Hepatocyte (in vitro differentiated cells): ENCODE measurements around the gene AFF2. TPM values are rescaled to one million over a fixed set of nuclear protein-coding genes. Genes with fewer than 3 reads are reported as not detected.

ENCODE experiments used
- DNase-seq: peaks from one replicate; pipeline ENCODE4 v3.0.0-alpha.2; 2016; ENCODE audit warnings: low spot score
- H2AFZ ChIP-seq: fragments of 200-600 bp; sonication (generic); 2 replicates; pipeline ENCODE4 v1.6.0; 2016; ENCODE audit warnings: antibody characterized with exemption, mild to moderate bottlenecking
- H3K27ac ChIP-seq: fragments of 200-600 bp; sonication (generic); 2 replicates; pipeline ENCODE4 v1.5.1; 2016; ENCODE audit warnings: mild to moderate bottlenecking
- H3K27me3 ChIP-seq: fragments of 200-600 bp; sonication (generic); 2 replicates; pipeline ENCODE4 v1.6.1; 2016
- H3K36me3 ChIP-seq: fragments of 200-600 bp; sonication (generic); replicated peaks from 2 replicates; pipeline ENCODE4 v1.5.1; 2016; ENCODE audit warnings: low read depth; ENCODE audit not compliant: insufficient read depth
- H3K4me1 ChIP-seq: fragments of 200-600 bp; sonication (generic); 2 replicates; pipeline ENCODE4 v1.5.1; 2016; ENCODE audit warnings: mild to moderate bottlenecking, moderate library complexity; ENCODE audit not compliant: insufficient read depth
- H3K4me2 ChIP-seq: fragments of 200-600 bp; sonication (generic); 2 replicates; pipeline ENCODE4 v1.6.0; 2016
- H3K4me3 ChIP-seq: fragments of 200-600 bp; sonication (generic); 2 replicates; pipeline ENCODE4 v1.5.1; 2016; ENCODE audit warnings: mild to moderate bottlenecking
- H3K79me2 ChIP-seq: fragments of 200-600 bp; sonication (generic); 2 replicates; pipeline ENCODE4 v1.6.0; 2017; ENCODE audit warnings: mild to moderate bottlenecking
- H3K9me2 ChIP-seq: fragments of 200-600 bp; sonication (generic); replicated peaks from 2 replicates; pipeline ENCODE4 v1.6.0; 2017; ENCODE audit warnings: mild to moderate bottlenecking; ENCODE audit not compliant: insufficient read depth
- H3K9me3 ChIP-seq: fragments of 200-600 bp; sonication (generic); 2 replicates; pipeline ENCODE4 v1.5.1; 2016; ENCODE audit warnings: low read depth, mild to moderate bottlenecking
- H4K20me1 ChIP-seq: fragments of 200-600 bp; sonication (generic); 2 replicates; pipeline ENCODE4 v1.6.0; 2016; ENCODE audit warnings: mild to moderate bottlenecking; ENCODE audit not compliant: insufficient read depth, poor library complexity, severe bottlenecking
- CTCF ChIP-seq: fragments of 200-600 bp; sonication (generic); IDR thresholded peaks from 2 replicates; pipeline ENCODE4 v1.5.1; 2016; ENCODE audit warnings: antibody characterized with exemption, mild to moderate bottlenecking; ENCODE audit not compliant: poor library complexity
- EZH2 ChIP-seq: fragments of 200-600 bp; sonication (generic); IDR thresholded peaks from 2 replicates; pipeline ENCODE4 v1.6.1; 2016; ENCODE audit warnings: antibody characterized with exemption, mild to moderate bottlenecking, borderline replicate concordance
- EZH2phosphoT487 ChIP-seq: fragments of 200-600 bp; sonication (generic); IDR thresholded peaks from one replicate; pipeline ENCODE4 v1.6.1; 2018; ENCODE audit warnings: antibody characterized with exemption, mild to moderate bottlenecking, low read depth, moderate library complexity; ENCODE audit not compliant: unreplicated experiment, severe bottlenecking
- WGBS: methylation state at CpG from one replicate; pipeline ENCODE4 v1.1.6; 2016; ENCODE audit warnings: low lambda C conversion rate; ENCODE audit errors: missing lambda C conversion rate; 5-methylcytosine and 5-hydroxymethylcytosine counted together
- polyA plus RNA-seq: library from polyadenylated mRNA; unstranded; fragments of >200 nt; fragmentation: Nextera tagmentation; extraction: Ambion mirVana; gene quantifications from 2 replicates; pipeline ENCODE4 v1.2.1, GENCODE V29; 2016
- total RNA-seq: library from RNA; depleted of rRNA; stranded (reverse); fragments of >200 nt; gene quantifications from 2 replicates; pipeline ENCODE4 v1.2.3, GENCODE V29; 2014

Gene AFF2
- total and polyA plus RNA-seq, 2 experiments from 2014 or later: 2.1 to 6.5 TPM

- Histone ChIP-seq H4K20me1 (no peaks in the 10 kb centered on the region), H2AFZ (no peak overlapping the region), H3K4me1 (no peaks in the 10 kb centered on the region), H3K4me2 (no peak overlapping the region), H3K27me3 (no peaks in the 10 kb centered on the region), H3K9me2 (no peaks in the 10 kb centered on the region), H3K79me2 (no peaks in the 10 kb centered on the region), H3K4me3 (no peak overlapping the region), H3K9me3 (no peaks in the 10 kb centered on the region), H3K27ac (no peak overlapping the region), H3K36me3 (no peaks in the 10 kb centered on the region)
- TF ChIP-seq EZH2phosphoT487: no peak
- TF ChIP-seq CTCF: no peak
- no peak for TF ChIP-seq EZH2
- no peak for DNase-seq
- 72% methylated on average over 5 of the region's 5 CpGs for WGBS
These were observed 540.6 kb downstream of the AFF2 start for GRCh38 chrX:149040873-149041535.

GRCh38 chrX:149043401-149043800 is 543.0 kb downstream of the AFF2 start:
- Histone ChIP-seq H4K20me1 (no peaks in the 10 kb centered on the region), H3K36me3 (no peaks in the 10 kb centered on the region), H3K4me1 (no peaks in the 10 kb centered on the region), H3K27me3 (no peaks in the 10 kb centered on the region), H3K9me2 (no peaks in the 10 kb centered on the region), H3K27ac (no peak overlapping the region), H3K4me2 (no peak overlapping the region), H3K79me2 (no peaks in the 10 kb centered on the region), H3K4me3 (no peak overlapping the region), H2AFZ (no peak overlapping the region), H3K9me3 (no peaks in the 10 kb centered on the region)
- 89% methylated on average over 3 of the region's 3 CpGs for WGBS
- no peak for DNase-seq
- TF ChIP-seq EZH2 (no peak), EZH2phosphoT487 (no peak), CTCF (no peak)

- H3K36me3 ChIP-seq: no peaks in the 10 kb centered on the region
- no peaks in the 10 kb centered on the region for H4K20me1 ChIP-seq
- TF ChIP-seq CTCF: no peak
- no peak for TF ChIP-seq EZH2
- no peak for TF ChIP-seq EZH2phosphoT487
- no peaks in the 10 kb centered on the region for H3K79me2 ChIP-seq
- no peaks in the 10 kb centered on the region for H3K4me1 ChIP-seq
- no peak overlapping the region for H3K4me3 ChIP-seq
- 65% methylated on average over 2 of the region's 2 CpGs for WGBS
- H2AFZ ChIP-seq: no peak overlapping the region
- no peaks in the 10 kb centered on the region for H3K27me3 ChIP-seq
- H3K9me3 ChIP-seq: no peaks in the 10 kb centered on the region
- H3K27ac ChIP-seq: no peak overlapping the region
- no peak for DNase-seq
- H3K9me2 ChIP-seq: no peaks in the 10 kb centered on the region
- H3K4me2 ChIP-seq: no peak overlapping the region
These were observed 544.1 kb downstream of the AFF2 start for GRCh38 chrX:149044471-149044870.
